ENCODE measurements around the gene HYI.

Gene HYI

DNA sequence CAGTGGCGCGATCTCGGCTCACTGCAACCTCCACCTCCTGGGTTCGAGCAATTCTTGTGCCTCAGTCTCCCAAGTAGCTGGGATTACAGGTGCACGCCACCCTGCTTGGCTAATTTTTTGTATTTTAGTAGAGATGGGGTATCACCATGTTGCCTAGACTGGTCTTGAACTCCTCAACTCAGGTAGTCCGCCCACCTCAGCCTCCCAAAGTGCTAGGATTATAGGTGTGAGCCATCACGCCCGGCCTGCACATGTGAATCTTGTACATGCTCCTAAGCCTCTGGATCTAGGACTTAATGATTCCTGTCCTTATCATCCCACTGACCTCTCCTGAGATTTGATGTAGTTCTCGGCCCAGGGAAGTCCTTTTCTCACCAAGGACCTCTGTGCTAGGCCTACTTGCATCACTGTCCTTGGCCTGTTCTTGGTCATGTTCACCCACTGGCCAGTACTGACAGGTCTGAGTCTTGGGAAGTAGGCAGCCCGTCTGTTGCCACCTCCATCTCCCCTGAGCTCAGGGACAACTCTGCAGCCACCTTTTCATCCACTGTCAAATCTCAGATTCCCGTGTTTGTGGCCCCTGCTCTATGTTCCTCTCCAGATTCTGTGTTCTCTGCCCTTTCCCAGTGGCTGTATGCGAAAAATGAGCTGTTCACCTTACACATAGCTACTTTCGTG lies 9.4 kb downstream of the HYI start:
- no peak for FAIRE-seq

DNA sequence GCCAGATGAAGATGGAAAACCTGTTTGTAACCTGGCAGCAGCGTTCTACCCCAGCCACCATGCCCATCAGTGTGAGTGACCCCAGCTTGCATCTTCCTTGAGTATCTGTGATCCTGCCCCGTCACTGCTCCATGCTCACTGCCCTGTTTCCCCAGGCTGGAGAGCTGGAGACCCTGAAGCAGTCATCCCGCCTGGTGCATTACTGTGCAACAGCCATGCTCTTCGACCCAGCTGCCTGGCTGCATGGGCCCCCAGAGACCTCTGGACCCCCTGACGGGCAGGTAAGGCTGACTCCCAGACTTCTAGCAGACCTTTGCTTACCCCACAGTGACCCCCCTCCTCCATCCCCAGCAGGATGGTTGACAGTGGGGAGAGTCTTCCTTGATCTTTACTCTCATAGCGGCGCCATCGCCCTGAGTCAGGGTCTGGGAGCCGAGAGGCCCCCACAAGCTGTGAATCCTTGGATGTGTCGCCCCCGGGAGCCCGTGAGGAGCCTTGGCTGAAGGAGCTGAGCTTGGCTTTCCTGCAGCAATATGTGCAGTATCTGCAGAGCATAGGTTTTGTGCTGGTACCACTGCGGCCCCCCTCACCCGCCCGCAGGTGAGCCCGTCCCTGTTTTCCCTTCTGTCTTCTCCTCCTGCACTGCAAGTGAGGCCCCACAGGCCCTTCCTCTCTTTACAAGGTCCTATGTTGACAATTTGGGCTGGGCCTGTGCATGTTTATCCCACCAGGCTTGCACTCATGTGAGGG lies 10.4 kb downstream of the HYI start:
- FAIRE-seq, result no peak

DNA sequence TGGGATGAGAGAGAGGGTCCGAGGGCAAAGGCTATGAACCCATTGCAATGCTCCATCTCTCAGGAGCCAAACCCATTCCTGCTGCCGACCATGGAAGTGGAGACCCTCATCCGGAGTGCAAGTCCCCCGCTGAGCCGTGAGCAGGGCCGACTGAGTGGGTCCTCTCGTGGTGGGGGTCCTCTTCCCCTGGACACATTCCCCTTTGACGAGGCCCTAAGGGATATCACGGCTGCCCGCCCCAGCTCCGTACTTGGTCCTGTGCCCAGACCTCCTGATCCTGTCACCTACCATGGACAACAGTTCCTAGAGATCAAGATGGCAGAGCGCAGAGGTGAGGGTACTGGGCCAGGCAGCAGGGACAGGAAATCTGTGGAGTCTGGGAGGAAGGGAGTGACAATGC lies 11.0 kb downstream of the HYI start:
- no peak for FAIRE-seq

DNA sequence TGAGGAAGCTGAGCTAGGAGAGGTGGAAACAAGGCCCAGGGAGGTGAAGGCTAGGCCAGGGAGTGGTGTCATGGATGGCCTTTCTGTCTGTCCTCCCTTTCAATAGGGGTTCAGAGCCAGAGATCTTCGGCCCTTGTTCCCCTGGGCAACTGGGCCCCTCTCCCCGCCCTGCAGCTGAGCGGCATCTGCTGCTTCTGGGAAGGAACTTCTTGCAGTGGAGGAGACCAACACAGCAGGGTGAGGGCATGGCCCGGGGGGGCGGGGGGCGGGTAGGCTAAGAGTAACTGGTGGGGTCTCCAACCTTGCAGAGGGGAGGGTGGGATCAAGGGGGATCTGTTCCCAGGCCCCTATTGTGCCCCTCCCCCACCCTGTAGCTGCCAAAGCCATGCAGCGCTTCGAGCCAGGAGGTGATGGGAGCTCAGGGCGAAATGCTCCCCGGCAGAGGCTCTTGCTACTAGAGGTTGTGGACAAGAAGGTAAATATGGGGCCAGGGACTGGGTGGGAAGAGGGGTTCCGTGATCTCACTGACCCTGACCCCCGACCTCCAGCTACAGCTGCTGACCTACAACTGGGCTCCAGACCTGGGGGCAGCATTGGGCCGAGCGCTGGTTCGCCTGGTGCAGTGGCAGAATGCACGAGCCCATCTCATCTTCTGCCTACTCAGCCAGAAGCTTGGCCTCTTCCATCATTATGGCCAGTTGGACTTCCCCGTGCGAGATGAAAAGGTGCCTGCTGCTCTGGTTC lies 11.7 kb downstream of the HYI start:
- no peak for FAIRE-seq

DNA sequence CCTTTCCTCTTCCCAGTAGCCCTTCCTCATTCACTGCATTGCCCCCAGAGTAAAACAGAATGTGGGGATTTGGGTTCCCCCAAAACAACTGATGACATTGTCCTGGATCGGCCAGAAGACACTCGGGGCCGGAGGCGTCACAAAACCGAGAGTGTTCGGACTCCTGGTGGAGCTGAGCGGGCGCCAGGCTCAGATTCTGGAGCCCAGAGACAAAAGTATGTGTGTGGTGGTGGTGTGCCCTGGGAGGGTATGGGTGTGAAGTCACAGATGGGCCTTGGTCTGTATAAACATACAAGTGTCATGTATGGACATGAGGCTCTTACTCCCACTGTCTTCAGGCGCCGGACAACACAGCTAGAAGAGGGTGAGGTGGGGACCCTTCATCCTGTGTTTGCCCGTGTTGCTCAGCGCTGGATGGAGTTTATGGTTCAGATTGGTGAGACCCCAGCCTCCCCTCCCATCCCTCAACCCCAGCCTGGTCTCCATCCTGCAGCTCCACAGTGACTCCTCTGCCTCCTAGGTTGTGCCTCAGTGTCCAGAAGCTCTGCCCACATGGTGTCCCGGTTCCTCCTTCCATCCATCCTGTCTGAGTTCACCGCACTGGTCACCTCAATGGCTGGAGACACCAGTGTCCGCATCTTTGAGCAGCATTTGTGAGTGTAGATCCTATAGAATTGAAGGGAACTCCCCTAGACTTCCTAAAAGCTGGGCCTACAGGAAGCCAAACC lies 12.4 kb downstream of the HYI start:
- FAIRE-seq, result no peak

DNA sequence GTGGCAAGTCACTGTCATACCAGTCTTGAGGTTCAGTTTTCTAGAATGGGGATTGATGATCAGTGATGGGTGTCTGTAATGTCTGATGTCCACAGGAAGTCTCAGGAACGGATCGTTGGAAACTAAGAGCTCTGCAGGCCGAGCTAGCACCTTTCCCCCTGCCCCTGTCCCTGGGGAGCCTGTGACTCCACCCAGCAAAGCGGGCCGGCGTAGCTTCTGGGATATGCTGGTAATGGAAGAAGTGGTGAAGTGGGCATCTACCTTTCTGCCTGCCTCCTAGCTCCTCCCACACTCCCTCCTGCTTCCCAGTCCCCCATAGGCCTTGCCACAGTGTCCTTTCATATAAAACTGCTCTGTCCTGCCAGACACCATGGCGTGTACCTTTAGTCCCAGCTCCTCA lies 13.4 kb downstream of the HYI start:
- FAIRE-seq, result no peak

DNA sequence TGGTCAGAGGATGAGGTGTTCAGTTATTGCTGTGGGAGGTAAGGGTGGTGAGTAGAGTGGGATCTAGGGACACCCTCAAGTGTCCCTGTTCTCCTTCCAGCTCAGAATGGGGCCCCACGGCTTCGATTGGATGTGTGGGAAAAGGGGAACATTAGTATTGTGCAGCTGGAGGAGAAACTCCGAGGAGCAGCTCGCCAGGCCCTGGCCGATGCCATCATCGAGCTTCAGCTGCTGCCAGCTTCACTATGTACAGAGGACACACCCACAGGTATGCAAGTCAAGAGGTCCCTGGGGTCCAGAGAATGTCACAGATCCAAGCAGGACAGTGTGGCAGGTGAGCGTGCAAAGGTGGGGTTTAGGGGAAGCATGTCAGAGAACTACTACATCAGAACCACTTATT lies 13.9 kb downstream of the HYI start:
- FAIRE-seq, result no peak

DNA sequence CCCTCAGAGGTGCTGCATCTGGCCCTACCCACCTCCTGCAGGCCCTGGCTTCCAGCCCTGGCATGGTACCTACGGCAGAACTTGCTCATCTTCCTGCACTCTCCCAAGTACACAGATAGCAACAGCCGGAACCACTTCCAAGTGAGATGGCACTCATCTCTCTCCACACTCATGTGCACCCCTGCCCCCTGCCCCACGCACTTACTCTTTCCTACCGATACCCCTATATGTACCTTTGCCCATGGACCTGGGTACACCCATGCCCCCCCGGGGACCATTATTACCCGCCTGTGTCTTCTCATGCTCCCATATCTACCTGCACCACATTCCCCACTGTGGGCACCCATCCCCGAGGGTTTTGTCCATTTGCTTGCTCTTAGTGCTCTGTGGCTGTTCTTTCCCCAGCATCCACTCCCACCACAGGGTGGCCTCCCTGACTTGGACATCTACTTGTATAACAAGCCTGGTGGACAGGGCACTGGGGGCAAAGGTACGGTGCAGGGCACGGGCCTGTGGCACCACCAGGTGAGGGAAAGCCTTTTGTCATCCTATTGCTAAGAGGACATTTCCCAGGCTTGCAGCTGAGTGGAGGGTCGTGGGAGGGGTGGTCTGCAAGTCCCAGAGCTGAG lies 14.7 kb downstream of the HYI start:
- FAIRE-seq, result no peak

DNA sequence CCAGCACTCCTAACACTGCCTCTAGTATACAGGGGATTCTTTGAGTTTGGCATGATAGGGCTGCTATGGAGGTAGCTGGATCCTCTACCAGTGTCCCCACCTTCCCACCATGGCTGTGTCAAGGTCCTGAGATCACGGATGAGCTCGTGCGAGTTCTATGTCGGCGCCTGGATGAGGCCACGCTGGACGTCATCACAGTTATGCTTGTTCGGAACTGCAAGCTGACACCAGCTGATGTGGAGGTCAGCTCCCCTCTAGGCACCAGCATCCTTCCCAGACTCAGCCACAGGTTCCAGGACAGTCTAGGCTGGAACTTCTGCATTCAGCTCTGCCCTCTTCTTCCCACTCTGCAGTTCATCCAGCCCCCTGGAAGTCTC lies 15.2 kb downstream of the HYI start:
- FAIRE-seq, result no peak

DNA sequence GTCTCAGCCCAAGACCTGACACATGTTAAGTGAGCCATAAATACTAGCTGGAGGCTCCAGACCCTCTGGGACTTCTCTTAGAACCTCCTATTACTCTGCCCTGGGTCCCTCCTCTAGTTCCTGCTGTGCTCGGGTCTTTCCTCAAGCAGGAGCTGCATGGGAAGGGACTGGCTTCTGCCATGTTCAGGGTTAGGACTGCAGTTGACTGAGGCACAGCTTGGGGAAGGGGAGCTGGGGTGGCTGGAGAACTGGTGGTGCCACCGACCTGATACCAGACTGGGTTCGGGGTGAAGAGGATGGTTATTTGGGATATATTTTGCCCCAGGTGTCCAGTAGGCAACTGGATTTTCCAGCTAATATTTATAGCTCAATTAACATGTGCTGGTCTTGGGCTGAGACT lies 15.7 kb downstream of the HYI start:
- no peak for FAIRE-seq

DNA sequence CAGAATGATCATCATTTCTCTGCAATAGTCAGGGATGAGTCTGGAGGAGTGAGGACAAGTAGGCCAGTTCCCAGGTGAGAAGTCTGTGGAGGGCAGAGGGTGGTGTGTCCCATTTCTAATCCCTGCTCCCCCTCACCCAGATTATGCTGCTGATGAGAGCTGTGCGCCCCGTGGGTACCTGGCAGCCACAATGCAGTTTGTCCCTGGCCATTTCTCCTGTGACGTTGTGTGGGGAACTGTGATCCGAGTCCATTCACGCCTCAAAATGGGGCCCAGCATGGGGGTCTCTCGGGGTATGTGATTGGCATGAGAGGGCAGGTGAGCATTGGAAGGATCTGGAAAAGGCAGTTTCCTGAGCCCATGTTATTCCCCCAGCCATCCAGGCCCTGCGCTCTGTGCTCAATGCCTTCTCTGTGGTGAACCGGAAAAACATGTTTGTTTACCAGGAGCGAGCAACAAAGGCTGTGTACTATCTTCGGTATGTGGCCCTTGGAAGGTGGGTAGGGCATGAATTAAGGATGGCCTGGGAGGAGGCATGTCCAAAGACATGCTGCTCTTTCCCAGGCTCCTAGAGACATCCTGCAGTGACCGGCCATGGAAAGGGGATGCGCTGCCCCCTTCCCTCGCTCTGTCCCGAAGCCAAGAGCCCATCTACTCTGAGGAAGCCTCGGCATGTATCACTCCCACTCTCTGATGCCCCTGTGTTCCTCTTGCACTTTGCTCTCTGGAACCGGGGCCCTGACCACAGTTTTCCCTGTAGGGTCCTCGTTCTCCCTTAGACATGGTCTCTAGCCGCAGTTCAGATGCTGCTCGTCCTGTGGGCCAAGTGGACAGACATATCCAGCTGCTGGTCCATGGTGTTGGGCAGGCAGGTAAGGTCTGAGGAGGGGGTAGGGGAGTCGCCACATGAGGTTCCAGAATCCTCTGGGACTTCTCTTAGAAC lies 16.4 kb downstream of the HYI start:
- FAIRE-seq, result no peak

DNA sequence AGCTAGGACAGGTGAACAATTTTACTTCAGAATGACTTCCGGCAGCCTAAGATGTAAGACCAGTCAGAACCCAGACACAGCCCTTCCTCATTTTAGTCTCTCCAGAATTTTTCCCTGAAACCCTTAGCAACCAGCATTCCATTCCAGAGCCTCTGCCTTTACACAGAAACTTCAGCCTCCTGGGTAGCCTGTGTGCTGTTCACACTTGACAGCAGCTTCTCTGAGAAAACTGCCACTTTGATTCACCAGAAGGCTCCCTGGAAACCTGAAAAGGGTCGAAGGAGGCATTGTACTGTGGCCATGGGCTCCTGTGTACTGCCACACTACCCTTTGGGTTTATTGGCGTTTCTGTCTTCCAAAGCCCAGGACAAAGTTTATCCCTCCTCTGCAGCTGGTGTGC lies 17.4 kb downstream of the HYI start:
- no peak for FAIRE-seq

DNA sequence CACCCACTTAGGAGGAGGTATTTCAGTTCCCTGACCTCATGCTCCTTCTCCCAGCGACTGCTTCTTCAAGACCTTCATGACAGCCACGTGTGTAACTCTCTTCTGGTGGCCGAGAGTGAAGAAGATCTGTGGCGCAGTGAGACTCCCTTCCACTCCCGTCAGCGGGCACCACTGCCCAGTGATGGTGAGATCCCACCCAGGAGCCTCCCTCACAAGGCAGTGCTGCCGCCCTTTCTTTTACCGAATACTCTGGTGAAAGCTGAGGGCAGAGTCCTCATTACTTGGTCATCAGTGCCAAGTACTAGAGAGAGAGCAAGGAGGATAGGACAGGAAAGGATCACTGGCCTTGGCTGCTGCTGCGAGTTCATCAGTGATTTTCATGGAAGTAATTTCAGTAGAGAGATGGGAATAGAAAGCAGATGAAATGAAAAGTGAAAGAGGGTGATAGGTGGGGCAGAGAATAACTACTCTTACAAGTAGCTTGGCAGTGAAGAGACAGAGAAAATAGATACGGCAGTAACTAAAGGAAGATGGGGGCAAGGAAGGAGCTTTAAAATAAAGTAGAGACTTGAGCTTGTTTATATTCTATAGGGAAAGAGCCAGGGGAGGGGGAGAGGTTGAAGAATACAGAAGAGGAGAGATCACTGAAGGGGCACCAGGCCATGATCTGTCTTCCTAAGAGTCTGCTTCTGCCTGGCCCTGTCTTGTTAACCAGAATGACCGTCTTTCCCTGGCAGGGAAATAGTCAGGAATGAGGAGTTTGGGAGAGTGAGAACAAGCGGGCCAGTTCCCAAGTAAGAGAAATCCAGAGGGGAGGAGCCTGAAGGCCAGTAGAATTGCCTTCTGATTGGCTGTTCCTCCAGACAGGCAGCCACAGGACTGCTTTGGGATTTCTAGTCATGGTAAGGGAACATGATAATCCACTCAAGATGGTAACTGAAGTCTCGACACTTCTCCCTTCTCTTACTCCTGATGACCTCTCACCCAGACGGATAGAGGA lies 18.3 kb downstream of the HYI start:
- FAIRE-seq, result no peak

DNA sequence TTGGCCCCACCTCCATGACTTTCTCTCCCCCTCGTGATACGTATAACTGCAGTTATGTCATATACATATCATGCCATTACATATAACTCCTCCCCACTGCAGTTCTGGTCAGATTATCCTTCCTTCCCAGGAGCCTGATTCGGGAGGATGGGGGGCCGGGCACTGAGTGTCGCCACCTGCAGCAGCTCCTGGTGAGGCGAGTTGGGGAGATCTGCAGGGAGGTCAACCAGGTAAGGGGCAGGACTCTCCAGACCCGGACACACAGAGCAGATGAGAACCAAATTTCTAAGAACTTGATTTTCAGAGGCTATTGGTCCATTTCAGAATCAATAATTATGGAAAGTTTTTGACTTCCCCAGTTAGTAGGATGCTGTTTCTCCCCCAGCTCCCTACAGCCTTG lies 19.5 kb downstream of the HYI start:
- no peak for FAIRE-seq

DNA sequence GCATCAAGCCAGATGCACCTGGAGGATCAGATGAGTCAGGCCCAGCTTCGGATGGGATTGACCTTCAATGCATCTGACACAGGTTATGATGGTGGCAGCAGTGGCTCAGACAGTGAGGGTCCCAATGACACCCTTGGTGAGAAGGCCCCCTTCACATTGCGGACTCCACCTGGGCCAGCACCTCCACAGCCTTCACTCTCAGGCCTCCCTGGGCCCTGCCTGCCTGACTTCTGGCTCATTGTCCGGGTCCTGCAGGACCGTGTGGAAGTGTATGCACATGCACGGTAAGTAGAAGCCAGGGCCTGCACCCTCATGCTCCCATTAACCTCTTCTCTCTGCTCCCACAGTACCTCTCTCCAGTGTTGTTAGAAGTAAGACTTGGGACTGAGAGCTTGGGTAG lies 20.8 kb downstream of the HYI start:
- no peak for FAIRE-seq

DNA sequence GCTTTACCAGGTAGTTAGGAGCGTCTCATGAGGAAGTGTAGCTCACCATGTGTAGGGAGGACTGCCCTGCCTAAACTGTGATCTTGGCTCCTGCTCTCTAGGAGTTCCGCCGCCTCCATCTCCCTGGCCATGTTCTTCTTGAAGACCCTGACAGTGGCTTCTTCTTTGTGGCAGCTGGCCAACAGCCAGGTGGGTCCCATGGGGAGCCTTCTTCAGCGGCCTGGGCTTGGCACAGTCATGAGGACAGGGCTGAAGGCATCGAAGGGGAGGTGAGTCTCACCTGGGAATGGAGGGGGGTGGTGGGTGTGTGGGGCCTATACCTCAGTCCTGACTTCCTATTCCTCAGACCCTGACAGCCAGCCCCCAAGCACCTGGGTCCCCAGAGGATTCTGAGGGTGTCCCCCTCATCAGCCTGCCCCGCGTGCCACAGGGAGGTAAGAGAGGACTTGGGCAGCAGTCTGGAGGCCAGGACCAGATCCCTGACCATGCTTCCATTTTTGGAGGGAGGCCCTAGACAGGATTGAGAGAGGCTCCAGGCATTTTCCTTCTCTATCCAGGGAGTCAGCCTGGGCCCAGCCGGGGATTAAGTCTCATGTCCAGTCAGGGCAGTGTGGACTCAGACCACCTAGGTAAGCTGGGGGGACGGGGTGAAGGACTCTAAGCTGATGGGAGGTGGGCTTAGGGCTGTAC lies 21.4 kb downstream of the HYI start:
- FAIRE-seq, result no peak

DNA sequence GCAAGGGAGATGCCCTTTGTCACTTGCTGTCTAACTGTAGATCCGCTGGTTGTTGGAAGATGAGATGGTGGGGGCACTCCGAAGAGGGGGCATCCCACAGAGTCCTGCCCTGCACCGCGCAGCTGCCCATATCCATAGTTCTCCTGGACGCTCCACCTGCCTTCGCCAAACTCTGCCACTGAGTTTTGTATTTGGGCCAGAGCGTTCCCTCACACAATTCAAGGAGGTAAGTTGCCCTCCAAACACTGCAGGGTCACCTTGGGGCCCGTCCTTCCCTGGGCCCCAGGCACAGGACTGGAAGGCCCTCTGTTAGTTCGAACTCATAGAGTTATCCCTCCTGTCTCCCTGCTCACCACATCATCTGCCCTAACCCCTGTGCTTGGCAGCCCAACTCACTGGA lies 22.1 kb downstream of the HYI start:
- no peak for FAIRE-seq

DNA sequence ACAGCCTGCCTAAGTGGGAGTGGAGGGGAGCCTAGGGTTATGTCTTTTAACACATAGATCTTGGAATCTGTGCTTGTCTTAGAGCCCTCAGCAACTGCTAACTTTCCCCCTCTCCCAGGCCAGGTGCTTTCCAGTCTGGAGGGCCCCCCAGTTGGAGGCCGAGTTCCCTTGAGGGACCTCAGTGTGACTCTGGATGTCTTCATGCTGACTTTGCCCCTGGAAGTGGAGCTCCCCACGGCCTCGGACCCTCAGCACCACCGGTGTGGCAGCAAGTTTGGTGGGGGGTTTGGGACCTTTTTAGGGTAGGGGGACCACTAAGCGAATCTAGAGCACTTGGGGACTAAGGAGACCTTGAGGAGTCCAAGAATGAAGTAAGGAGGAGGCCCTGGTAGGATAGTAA lies 22.9 kb downstream of the HYI start:
- FAIRE-seq, result no peak

DNA sequence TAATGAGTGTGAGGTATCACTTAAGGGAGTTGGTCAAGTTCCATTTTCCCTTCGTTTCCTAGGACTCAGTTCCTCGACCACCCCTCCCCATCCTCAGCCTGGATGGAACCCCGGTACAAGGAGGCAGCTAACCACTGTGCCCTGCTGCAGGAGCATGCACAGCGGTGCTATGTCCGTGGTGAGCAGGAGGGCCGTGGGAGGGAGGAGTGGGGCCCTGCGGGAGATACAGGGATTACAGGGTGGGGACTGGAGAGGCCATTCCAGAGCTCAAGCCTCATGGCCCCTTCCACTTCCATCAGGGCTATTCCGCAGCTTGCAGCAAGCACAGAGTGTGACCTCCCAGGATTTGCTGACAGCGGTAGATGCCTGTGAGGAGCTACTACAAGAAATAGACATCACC lies 25.8 kb downstream of the HYI start:
- FAIRE-seq, result no peak

DNA sequence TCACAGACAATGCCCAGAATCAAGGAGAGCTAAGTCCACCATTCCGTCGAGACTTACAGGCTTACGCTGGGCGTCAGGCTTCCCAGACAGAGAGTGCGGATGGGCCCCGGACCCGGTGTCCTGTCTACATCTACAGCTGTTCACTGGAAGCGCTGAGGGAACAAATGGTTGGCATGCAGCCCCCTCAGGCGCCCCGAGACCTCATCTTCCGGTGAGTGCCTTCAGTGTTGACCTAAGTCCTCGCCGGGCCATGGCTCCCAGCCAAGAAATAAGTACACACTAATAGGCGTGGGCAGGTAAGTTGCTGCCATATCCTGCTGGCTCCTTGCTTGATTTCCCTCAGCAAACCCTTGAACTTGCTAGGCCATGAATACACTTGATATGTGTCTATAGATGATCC lies 26.2 kb downstream of the HYI start:
- no peak for FAIRE-seq
